GM19438 (cell line): ENCODE results near the gene GFOD2.

ENCODE experiments used
- ATAC-seq: cut with Tn5 transposase; IDR thresholded peaks from one replicate; pipeline ENCODE4 v1.9.1; 2021; ENCODE audit warnings: low read depth; ENCODE audit not compliant: unreplicated experiment

The GFOD2 gene

GRCh38 chr16:67647681-67648080 is 71.4 kb downstream of the GFOD2 start:
- no peak for ATAC-seq

GRCh38 chr16:67647111-67647651 is 71.9 kb downstream of the GFOD2 start:
- ATAC-seq = no peak

GRCh38 chr16:67645397-67646121 is 73.6 kb downstream of the GFOD2 start:
- peak; percentile 43 for ATAC-seq

- ATAC-seq = no peak
Measured at GRCh38 chr16:67644038-67644437, 75.1 kb downstream of the GFOD2 start.

GRCh38 chr16:67641779-67642708 is 77.1 kb downstream of the GFOD2 start:
- no peak for ATAC-seq

GRCh38 chr16:67637625-67638024 is 81.5 kb downstream of the GFOD2 start:
- no peak for ATAC-seq

GRCh38 chr16:67636713-67637112 is 82.4 kb downstream of the GFOD2 start:
- no peak for ATAC-seq

- ATAC-seq = no peak
Measured at GRCh38 chr16:67632415-67633172, 86.5 kb downstream of the GFOD2 start.

GRCh38 chr16:67628216-67628615 is 90.9 kb downstream of the GFOD2 start:
- no peak for ATAC-seq
